GM10248 (cell line): ENCODE results near the gene NLGN4X.

ENCODE experiments used
- CTCF ChIA-PET: fragments of 300-600 bp; sonication (Branson Sonifier 250); formaldehyde crosslinking; extraction: SDS; loops from one replicate; lab custom pipeline; 2021; ENCODE audit warnings: antibody characterized with exemption; lab: Yijun Ruan, JAX
- POLR2A ChIA-PET: fragments of 350-650 bp; sonication (Branson Sonifier 250); formaldehyde crosslinking; extraction: SDS; loops from one replicate; lab custom pipeline; 2020; ENCODE audit warnings: antibody characterized with exemption; lab: Yijun Ruan, JAX
- DNase-seq: peaks from one replicate; pipeline ENCODE4 v3.0.0; 2012; ENCODE audit errors: extremely low spot score
- TF ChIP-seq, protein P1 (sequence below): IDR thresholded peaks from 2 replicates; pipeline ENCODE4 v1.5.1; 2012; ENCODE audit warnings: mild to moderate bottlenecking, low read depth; ENCODE audit errors: extremely low read depth, missing control alignments, control extremely low read depth

The NLGN4X gene

GRCh38 chrX:6203462-6204215 is 25.0 kb downstream of the NLGN4X start:
- DNase-seq: no peak
- ChIA-PET CTCF (no interaction called here), POLR2A (no interaction called here)
- TF ChIP-seq, protein P1, sequence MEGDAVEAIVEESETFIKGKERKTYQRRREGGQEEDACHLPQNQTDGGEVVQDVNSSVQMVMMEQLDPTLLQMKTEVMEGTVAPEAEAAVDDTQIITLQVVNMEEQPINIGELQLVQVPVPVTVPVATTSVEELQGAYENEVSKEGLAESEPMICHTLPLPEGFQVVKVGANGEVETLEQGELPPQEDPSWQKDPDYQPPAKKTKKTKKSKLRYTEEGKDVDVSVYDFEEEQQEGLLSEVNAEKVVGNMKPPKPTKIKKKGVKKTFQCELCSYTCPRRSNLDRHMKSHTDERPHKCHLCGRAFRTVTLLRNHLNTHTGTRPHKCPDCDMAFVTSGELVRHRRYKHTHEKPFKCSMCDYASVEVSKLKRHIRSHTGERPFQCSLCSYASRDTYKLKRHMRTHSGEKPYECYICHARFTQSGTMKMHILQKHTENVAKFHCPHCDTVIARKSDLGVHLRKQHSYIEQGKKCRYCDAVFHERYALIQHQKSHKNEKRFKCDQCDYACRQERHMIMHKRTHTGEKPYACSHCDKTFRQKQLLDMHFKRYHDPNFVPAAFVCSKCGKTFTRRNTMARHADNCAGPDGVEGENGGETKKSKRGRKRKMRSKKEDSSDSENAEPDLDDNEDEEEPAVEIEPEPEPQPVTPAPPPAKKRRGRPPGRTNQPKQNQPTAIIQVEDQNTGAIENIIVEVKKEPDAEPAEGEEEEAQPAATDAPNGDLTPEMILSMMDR: no peak

DNA sequence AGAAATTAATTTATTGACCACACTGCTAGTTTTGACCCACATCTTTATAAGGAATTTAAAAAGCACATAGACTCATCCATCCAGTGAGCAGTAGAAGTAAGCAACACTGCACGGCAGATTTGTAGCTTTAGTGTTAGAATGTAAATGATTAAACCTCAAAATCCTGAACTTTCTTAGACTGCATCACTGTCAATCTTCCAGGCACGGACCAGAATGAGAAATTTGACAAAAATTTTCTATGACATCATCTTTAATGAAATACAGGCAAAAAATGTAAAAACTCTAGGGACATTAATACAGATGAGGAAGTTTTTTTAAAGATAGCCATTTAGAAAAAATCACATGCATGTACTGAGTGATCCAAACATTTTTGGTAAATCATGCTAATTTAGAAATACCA is 29.2 kb downstream of the NLGN4X start:
- ChIA-PET CTCF (no interaction called here), POLR2A (no interaction called here)
- TF ChIP-seq, protein P1: no peak
- DNase-seq: no peak

DNA sequence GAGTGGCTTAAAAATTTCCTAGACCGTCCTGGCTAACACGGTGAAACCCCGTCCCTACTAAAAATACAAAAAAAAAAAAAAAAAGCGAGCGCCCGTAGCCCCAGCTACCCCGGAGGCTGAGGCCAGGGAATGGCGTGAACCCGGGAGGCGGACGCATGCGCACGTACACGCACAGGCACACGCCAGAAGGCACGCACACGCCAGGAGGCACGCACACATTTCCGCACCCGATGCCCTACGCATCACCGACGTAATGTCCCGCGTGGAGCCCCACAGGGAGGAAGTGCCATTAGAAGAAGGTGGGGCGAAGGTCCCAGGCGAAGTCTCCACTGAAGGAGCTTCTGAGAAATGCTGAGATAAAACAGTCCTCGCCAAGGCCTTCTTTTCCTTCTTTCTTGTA is 41.4 kb downstream of the NLGN4X start:
- TF ChIP-seq, protein P1: no peak
- CTCF ChIA-PET: no interaction called here
- POLR2A ChIA-PET: no interaction called here
- DNase-seq: no peak

DNA sequence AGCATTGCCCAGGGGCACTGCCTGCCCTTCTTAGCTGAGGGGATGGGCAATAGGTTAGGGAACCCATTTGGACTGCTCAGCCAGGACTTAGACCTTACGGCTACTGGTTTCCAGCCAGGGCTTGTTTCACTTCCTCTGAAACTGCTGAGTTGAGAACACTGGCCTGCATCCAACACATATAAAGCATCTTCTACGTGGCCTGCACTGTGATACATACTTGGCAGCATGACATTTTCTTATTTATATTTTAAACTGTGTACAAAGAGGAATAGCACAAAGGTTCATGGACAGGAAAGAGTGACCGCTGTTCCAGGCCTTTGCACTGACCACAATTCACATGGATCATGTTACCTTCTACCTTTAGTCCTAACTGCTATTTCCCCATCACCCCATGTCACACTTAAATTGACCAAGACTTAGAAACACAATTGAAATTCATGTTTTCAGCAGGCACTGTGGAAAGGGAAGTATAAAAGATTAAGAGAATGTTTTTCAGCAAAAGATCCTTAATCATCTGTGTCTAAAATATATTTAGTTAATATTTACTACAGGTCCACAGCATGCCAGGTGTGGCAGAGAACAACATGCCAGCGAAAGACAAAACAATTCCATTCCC is 43.7 kb downstream of the NLGN4X start:
- TF ChIP-seq, protein P1: no peak
- peak; percentile 28 for DNase-seq
- ChIA-PET POLR2A (no interaction called here), CTCF (no interaction called here)

GRCh38 chrX:6175914-6176313 is 52.8 kb downstream of the NLGN4X start:
- POLR2A ChIA-PET: no interaction called here

DNA sequence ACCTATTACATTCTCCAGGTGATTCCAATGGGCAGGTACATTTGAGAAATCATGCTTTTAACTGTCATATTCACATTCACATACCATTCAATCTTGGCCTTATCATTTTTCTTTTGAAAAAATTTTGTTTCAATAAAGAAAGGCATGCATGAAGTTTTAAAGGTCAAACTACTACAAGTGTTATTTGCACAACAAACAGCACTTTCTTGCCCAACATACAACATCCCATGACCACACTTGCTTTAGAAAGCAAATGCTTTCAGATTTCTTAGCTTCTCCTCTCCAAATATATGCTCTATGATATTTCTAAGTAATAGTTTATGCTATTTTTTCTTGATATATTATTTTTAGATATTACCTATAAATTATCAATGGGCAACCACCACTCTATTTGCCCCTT is 58.2 kb downstream of the NLGN4X start:
- ChIA-PET CTCF (no interaction called here), POLR2A (no interaction called here)
- TF ChIP-seq, protein P1: no peak
- no peak for DNase-seq

More at GRCh38 chrX:6175914-6176313, 52.8 kb downstream of the NLGN4X start:
- TF ChIP-seq, protein P1: no peak
- DNase-seq: no peak
- CTCF ChIA-PET: no interaction called here
